ENCODE results near the gene CHCHD6.

DNA sequence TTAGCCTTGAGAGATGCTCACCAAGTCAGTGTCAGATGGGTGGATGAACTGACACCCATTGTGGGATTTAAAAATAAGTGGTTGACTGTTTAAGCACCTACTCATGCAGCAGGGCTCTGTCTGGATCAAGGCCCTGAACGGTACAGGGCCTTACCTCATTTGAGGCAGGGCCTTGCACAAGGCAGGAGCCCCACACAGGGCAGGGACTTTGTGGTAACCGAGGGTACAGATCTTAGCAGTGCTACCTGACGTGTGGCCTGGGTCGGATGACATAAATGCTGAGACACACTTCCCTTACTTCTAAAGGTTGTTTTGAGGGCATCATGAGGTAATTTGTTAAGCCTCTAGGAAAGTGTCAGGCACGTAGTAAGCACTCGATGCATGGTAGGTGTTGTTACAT lies 219.4 kb downstream of the CHCHD6 start:
- TF ChIP-seq, protein P1, sequence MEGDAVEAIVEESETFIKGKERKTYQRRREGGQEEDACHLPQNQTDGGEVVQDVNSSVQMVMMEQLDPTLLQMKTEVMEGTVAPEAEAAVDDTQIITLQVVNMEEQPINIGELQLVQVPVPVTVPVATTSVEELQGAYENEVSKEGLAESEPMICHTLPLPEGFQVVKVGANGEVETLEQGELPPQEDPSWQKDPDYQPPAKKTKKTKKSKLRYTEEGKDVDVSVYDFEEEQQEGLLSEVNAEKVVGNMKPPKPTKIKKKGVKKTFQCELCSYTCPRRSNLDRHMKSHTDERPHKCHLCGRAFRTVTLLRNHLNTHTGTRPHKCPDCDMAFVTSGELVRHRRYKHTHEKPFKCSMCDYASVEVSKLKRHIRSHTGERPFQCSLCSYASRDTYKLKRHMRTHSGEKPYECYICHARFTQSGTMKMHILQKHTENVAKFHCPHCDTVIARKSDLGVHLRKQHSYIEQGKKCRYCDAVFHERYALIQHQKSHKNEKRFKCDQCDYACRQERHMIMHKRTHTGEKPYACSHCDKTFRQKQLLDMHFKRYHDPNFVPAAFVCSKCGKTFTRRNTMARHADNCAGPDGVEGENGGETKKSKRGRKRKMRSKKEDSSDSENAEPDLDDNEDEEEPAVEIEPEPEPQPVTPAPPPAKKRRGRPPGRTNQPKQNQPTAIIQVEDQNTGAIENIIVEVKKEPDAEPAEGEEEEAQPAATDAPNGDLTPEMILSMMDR (IDR thresholded peaks at IDR 0.05; ENCODE audit: insufficient read depth, low read length, poor library complexity, severe bottlenecking), result no peak
- TF ChIP-seq EZH2phosphoT487 (conservative IDR thresholded peaks at IDR 0.05; ENCODE audit: low read length), result no peak
